ENCODE results near the gene SLC6A4.

DNA sequence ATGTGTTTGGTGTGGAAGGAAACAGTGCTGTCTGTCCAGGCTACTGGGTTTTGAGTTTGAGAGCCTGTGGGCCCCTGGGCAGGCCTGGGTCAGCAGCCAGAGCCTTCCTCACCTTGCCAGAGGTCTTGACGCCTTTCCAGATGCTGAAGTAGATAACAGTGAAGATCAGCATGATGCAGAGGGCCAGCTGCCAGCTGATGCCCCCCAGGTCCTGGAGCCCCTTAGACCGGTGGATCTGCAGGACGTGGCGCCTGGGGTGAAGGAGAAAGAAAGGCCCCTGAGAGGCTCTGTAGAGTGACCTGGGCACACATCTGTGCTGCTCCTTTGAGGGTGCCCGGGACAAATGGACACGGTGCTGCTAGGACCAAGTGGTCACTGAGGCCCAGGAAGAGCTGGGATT is 18.4 kb downstream of the SLC6A4 start:
- TF ChIP-seq EZH2 (IDR thresholded peaks at IDR 0.05; ENCODE audit: low read depth, unreplicated experiment) (no peak), CTCF (conservative IDR thresholded peaks at IDR 0.05; ENCODE audit: low read depth in 2 of 2) (no peak), POLR2AphosphoS5 (IDR thresholded peaks at IDR 0.05; ENCODE audit: low read depth) (no peak), ZNF331 (CRISPR knock-in tag; IDR thresholded peaks at IDR 0.05; ENCODE audit: low read depth) (no peak), NANOG (IDR thresholded peaks at IDR 0.05; ENCODE audit: borderline replicate concordance) (no peak), EZH2phosphoT487 (IDR thresholded peaks at IDR 0.05; ENCODE audit: unreplicated experiment) (no peak), JUNB (IDR thresholded peaks at IDR 0.05; ENCODE audit: unreplicated experiment) (no peak), ZNF114 (CRISPR knock-in tag; IDR thresholded peaks at IDR 0.05) (no peak), STAT1 (IDR thresholded peaks at IDR 0.05; ENCODE audit: unreplicated experiment) (no peak), CREB1 (CRISPR knock-in tag; IDR thresholded peaks at IDR 0.05; ENCODE audit: low read depth) (no peak), ZNF462 (CRISPR knock-in tag; IDR thresholded peaks at IDR 0.05) (no peak)
- TF ChIP-seq, protein P1, sequence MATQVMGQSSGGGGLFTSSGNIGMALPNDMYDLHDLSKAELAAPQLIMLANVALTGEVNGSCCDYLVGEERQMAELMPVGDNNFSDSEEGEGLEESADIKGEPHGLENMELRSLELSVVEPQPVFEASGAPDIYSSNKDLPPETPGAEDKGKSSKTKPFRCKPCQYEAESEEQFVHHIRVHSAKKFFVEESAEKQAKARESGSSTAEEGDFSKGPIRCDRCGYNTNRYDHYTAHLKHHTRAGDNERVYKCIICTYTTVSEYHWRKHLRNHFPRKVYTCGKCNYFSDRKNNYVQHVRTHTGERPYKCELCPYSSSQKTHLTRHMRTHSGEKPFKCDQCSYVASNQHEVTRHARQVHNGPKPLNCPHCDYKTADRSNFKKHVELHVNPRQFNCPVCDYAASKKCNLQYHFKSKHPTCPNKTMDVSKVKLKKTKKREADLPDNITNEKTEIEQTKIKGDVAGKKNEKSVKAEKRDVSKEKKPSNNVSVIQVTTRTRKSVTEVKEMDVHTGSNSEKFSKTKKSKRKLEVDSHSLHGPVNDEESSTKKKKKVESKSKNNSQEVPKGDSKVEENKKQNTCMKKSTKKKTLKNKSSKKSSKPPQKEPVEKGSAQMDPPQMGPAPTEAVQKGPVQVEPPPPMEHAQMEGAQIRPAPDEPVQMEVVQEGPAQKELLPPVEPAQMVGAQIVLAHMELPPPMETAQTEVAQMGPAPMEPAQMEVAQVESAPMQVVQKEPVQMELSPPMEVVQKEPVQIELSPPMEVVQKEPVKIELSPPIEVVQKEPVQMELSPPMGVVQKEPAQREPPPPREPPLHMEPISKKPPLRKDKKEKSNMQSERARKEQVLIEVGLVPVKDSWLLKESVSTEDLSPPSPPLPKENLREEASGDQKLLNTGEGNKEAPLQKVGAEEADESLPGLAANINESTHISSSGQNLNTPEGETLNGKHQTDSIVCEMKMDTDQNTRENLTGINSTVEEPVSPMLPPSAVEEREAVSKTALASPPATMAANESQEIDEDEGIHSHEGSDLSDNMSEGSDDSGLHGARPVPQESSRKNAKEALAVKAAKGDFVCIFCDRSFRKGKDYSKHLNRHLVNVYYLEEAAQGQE (IDR thresholded peaks at IDR 0.05; ENCODE audit: unreplicated experiment) = no peak
- TF ChIP-seq, protein P2, sequence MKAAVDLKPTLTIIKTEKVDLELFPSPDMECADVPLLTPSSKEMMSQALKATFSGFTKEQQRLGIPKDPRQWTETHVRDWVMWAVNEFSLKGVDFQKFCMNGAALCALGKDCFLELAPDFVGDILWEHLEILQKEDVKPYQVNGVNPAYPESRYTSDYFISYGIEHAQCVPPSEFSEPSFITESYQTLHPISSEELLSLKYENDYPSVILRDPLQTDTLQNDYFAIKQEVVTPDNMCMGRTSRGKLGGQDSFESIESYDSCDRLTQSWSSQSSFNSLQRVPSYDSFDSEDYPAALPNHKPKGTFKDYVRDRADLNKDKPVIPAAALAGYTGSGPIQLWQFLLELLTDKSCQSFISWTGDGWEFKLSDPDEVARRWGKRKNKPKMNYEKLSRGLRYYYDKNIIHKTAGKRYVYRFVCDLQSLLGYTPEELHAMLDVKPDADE (IDR thresholded peaks at IDR 0.05) = no peak
